ENCODE measurements around the gene TNP1. TPM values are rescaled to one million over a fixed set of nuclear protein-coding genes. Genes with fewer than 3 reads are reported as not detected.

Gene TNP1
- total and polyA plus RNA-seq, 10 donors, result not detected

DNA sequence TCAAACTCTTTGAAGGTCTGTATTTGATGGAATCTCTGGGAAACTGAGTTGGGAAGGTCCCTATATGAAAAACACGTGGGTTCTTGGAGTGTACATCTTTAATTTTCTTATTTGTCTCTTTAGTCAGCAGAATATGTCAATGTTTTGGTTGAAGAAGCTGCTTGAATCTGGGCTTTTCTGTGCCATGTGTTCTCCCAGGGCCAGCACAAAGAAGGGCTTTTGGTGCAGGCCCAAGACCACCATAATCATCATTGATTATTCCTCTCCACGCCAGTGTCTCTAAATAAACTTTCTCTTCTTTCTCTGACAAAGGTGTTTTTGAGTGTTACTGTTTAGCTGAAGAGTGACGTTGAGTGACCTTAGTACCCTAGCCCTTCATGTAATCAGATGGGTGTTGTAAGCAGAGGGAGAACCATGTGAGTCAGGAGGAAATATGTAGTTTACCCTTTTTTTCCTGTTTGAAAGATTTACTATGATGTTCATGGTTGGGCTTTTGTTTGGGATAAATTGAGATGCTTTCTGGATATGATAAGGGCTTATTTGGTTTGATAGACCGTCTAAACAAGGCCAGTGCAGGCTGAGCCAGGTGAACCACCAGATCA lies 11.6 kb upstream of the TNP1 start:
- no peak for TF ChIP-seq CTCF (IDR thresholded peaks at IDR 0.05 in 8 of 11, conservative IDR thresholded peaks at IDR 0.05 in 3 of 11)
- no peak for TF ChIP-seq POLR2AphosphoS5 (IDR thresholded peaks at IDR 0.05)
- no peak for TF ChIP-seq POLR2A (IDR thresholded peaks at IDR 0.05)
- Histone ChIP-seq H3K4me3 (no peak overlapping the region), H3K4me1 (no peaks in the 10 kb centered on the region), H3K27ac (no peak overlapping the region), H3K9me3 (no peaks in the 10 kb centered on the region), H3K27me3 (replicated peaks in 1 of 7) (no peaks in the 10 kb centered on the region), H3K36me3 (no peaks in the 10 kb centered on the region)
- intact Hi-C loops (cut with DNase I; ENCODE audit: low total_unique reads), result no loop called here
- DNase-seq, result no peak
- WGBS, 5 donors, result 54 to 82% (median 72%) methylated on average over 4 of the region's 4 CpGs

DNA sequence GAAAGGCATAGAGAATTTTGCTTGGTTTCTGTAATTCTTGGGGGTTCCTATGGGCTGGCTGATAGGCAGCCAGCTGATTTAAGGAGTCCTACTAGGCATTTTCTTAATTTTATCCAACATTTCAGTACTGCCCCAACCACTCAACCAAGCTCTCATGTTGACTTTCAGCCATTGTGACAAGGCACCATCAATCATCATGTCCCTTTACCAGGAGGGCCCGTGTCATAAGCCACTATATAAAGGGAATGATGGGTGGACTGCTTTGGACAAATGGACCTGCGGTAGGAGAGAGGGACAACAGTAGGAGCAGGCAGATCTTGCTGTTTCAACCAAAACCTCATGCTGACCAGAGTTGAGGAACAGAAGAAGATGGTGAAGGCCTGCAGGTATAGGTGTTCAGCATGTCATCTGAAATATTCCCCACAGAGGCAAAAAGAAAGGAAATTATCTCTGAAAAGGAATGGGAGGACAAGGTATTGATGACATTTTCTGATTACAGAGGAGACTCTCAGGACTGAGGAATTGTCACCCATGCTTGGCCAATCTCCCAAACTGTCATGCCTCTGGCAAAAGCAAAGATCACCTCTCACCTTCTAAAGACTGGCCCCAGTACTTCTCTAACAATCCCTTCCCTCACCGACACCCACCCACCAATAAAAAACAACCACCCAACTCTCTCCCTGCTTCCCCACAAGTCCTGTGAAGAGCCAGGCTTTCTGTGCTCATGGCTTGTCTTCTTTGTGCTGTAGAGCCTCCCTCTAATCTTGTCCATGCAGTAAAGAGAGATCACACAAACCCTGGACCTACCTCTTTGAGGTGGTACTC lies 10.9 kb upstream of the TNP1 start:
- Histone ChIP-seq H3K4me3 (no peak overlapping the region), H3K27me3 (replicated peaks in 1 of 7) (no peaks in the 10 kb centered on the region), H3K9me3 (no peaks in the 10 kb centered on the region), H3K27ac (no peak overlapping the region), H3K4me1 (no peaks in the 10 kb centered on the region), H3K36me3 (no peaks in the 10 kb centered on the region)
- 84 to 90% (median 87%) methylated on average over 3 of the region's 3 CpGs for WGBS, 5 donors
- intact Hi-C loops (cut with DNase I; ENCODE audit: low total_unique reads), result no loop called here
- DNase-seq, result no peak
- TF ChIP-seq POLR2AphosphoS5 (IDR thresholded peaks at IDR 0.05) (no peak), CTCF (IDR thresholded peaks at IDR 0.05 in 8 of 11, conservative IDR thresholded peaks at IDR 0.05 in 3 of 11) (no peak), POLR2A (IDR thresholded peaks at IDR 0.05) (no peak)

DNA sequence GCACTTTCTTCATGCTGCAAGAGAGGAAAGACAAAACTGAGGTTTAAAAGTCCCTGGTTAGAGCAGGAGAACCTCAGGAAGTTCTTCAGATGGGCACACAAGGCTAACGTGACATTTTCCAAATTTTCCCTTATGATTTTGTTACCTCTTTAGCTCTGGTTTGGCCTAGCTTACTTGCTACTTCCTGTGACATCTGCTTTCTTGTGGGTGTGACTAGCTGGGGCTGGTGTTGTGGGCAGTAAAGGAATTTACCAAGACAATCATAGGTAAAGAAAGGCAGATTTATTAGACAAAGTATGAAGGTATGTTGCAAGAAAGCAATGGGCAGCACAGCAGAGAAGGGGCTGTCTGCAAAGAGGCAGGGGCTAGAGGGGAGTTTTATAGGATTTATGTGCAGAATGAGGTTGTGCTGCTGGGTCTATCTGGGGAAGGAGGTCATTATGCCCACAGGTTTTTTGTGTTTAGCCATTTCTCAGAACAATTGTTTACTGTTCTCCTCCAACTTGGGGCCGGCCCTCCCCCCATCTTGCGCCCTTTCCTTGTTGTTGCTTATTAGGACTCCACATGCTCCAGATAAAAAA lies 6.7 kb upstream of the TNP1 start:
- no peak for DNase-seq
- Histone ChIP-seq H3K27me3 (replicated peaks in 1 of 7) (no peaks in the 10 kb centered on the region), H3K4me3 (no peak overlapping the region), H3K9me3 (no peaks in the 10 kb centered on the region), H3K36me3 (no peaks in the 10 kb centered on the region), H3K27ac (no peak overlapping the region), H3K4me1 (no peaks in the 10 kb centered on the region)
- intact Hi-C loops (cut with DNase I; ENCODE audit: low total_unique reads), result no loop called here
- 68 to 82% (median 81%) methylated on average over 3 of the region's 3 CpGs for WGBS, 5 donors
- no peak for TF ChIP-seq POLR2AphosphoS5 (IDR thresholded peaks at IDR 0.05)
- no peak for TF ChIP-seq CTCF (IDR thresholded peaks at IDR 0.05 in 8 of 11, conservative IDR thresholded peaks at IDR 0.05 in 3 of 11)
- no peak for TF ChIP-seq POLR2A (IDR thresholded peaks at IDR 0.05)

DNA sequence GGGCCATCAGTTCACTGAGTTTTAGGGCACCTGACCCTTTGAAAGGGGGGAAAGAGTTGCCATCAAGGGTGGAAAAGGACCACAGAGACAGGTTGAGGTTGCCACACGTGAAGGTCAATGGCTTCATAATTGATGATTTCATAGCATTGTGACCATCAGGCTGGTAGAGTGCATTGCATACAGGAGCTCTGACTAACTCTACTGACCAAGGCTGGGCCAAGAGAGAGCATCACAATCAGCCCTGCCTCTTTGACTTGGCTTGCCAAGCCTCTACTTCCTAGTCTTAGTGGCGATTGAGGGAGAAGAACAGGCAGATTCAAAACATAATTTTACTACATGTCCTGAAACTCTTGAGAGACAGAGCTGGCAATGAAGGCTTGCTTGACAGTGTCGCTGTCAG lies 5.8 kb upstream of the TNP1 start:
- intact Hi-C loops (cut with DNase I; ENCODE audit: low total_unique reads), result no loop called here
- Histone ChIP-seq H3K36me3 (no peaks in the 10 kb centered on the region), H3K4me3 (no peak overlapping the region), H3K4me1 (no peaks in the 10 kb centered on the region), H3K27ac (no peak overlapping the region), H3K27me3 (replicated peaks in 1 of 7) (no peaks in the 10 kb centered on the region), H3K9me3 (no peaks in the 10 kb centered on the region)
- no peak for TF ChIP-seq CTCF (IDR thresholded peaks at IDR 0.05 in 8 of 11, conservative IDR thresholded peaks at IDR 0.05 in 3 of 11)
- no peak for TF ChIP-seq POLR2A (IDR thresholded peaks at IDR 0.05)
- no peak for TF ChIP-seq POLR2AphosphoS5 (IDR thresholded peaks at IDR 0.05)
- no peak for DNase-seq
- 90 to 93% (median 91%) methylated on average over 3 of the region's 3 CpGs for WGBS, 5 donors
